Left lung (tissue), 10 donors: Measurements from ENCODE around the gene CNKSR2. TPM values are rescaled to one million over a fixed set of nuclear protein-coding genes. Genes with fewer than 3 reads are reported as not detected.

Experiments used
- ATAC-seq: fragments of 200-7000 bp; cut with Tn5 transposase; one replicate; pipeline ENCODE4 v1.9.1; 2020; ENCODE audit warnings: moderate library complexity
- DNase-seq, 4 donors: peaks; one replicate each; pipeline ENCODE4 v3.0.0-alpha.2; 2013 to 2020
- H3K27ac ChIP-seq, 2 donors: fragments of 200-600 bp; sonication (generic) in 1 of 2; one replicate each; pipeline versions ENCODE4 v1.5.0 to v1.8.0; 2020 to 2021
- H3K27me3 ChIP-seq, 2 donors: fragments of 200-600 bp; sonication (generic) in 1 of 2; one replicate each; pipeline versions ENCODE4 v1.5.0 to v1.8.0; 2020 to 2021
- H3K36me3 ChIP-seq, 2 donors: fragments of 200-600 bp; sonication (generic) in 1 of 2; one replicate each; pipeline versions ENCODE4 v1.5.0 to v1.8.0; 2020 to 2021
- H3K4me1 ChIP-seq, 2 donors: fragments of 200-600 bp; one replicate each; pipeline ENCODE4 v1.8.0; 2021
- H3K4me3 ChIP-seq, 2 donors: fragments of 200-600 bp; sonication (generic) in 1 of 2; one replicate each; pipeline versions ENCODE4 v1.5.0 to v1.8.0; 2020 to 2021; ENCODE audit warnings: mild to moderate bottlenecking in 1 of 2
- H3K9me3 ChIP-seq, 2 donors: fragments of 200-600 bp; sonication (generic) in 1 of 2; one replicate each; pipeline versions ENCODE4 v1.5.0 to v1.8.0; 2020 to 2021
- intact Hi-C, 2 donors: fragments of 100-400 bp; cut with DNase I; formaldehyde crosslinking; loops; one replicate each; pipeline versions ENCODE4 v1.11.2 to v1.14.2; 2022
- polyA plus RNA-seq, 6 donors: library from polyadenylated mRNA; unstranded; fragments of 120-200 nt; gene quantifications; one replicate each; pipeline ENCODE4 v1.2.1, GENCODE V29; 2013; ENCODE audit not compliant: insufficient read length in 6 of 6
- total RNA-seq, 2 donors: library from RNA; stranded (reverse); fragmentation: NEBNext Ultra II Directional; extraction: Animal tissue kit (Norgen Biotek cat#: 25700); gene quantifications; one replicate each; pipeline ENCODE4 v1.2.1, GENCODE V29; 2021
- TF ChIP-seq, protein P1 (sequence below), 2 donors: fragments of 200-600 bp; sonication (generic) in 1 of 2; IDR thresholded peaks; one replicate each; pipeline versions ENCODE4 v1.5.0 to v1.8.0; 2021; ENCODE audit warnings: antibody characterized with exemption in 2 of 2
- donor health status: DM: no; HTN: yes; CAD: no.
- donor health status: DM: no; HTN: no; CAD: no.

Gene CNKSR2
- total and polyA plus RNA-seq, 8 donors, result 3.8 to 14.9 (median 9.8) TPM

- DNase-seq (no peak), ATAC-seq (no peak)
- TF ChIP-seq, protein P1, sequence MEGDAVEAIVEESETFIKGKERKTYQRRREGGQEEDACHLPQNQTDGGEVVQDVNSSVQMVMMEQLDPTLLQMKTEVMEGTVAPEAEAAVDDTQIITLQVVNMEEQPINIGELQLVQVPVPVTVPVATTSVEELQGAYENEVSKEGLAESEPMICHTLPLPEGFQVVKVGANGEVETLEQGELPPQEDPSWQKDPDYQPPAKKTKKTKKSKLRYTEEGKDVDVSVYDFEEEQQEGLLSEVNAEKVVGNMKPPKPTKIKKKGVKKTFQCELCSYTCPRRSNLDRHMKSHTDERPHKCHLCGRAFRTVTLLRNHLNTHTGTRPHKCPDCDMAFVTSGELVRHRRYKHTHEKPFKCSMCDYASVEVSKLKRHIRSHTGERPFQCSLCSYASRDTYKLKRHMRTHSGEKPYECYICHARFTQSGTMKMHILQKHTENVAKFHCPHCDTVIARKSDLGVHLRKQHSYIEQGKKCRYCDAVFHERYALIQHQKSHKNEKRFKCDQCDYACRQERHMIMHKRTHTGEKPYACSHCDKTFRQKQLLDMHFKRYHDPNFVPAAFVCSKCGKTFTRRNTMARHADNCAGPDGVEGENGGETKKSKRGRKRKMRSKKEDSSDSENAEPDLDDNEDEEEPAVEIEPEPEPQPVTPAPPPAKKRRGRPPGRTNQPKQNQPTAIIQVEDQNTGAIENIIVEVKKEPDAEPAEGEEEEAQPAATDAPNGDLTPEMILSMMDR (IDR thresholded peaks at IDR 0.05), result no peak
- no peaks in the 10 kb centered on the region for H3K27me3 ChIP-seq
- H3K4me3 ChIP-seq, result no peak overlapping the region
- H3K4me1 ChIP-seq, result no peaks in the 10 kb centered on the region
- H3K27ac ChIP-seq, result no peak overlapping the region
- intact Hi-C loops, result no loop called here
- no peaks in the 10 kb centered on the region for H3K36me3 ChIP-seq
- peaks cover 0 to 4% of the 10 kb centered on the region in 2 donors for H3K9me3 ChIP-seq
These were observed 200.6 kb downstream of the CNKSR2 start for GRCh38 chrX:21574793-21575192.

DNA sequence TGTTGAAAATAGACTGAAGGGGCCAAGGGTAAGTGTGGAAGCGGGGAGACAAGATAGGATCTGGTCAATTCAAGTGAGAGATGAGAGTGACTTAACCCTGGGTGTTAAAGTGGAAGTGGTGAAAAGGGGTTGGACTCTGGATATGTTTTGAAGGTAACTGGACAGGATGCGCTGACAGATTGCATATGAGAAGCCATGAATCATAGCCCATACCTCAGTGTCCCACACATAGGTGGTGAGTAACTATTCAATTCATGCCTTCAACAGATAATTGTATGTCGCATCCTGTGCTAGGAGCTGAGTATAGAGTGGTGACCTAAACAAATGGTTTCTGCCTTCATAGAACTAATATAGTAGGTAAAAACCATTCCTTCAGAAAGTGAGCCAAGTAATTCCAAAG is 207.3 kb downstream of the CNKSR2 start:
- H3K27ac ChIP-seq, result no peak overlapping the region
- DNase-seq (no peak), ATAC-seq (no peak)
- H3K9me3 ChIP-seq, result no peaks in the 10 kb centered on the region
- no peaks in the 10 kb centered on the region for H3K4me1 ChIP-seq
- TF ChIP-seq, protein P1 (IDR thresholded peaks at IDR 0.05), result no peak
- H3K36me3 ChIP-seq, result no peaks in the 10 kb centered on the region
- no peaks in the 10 kb centered on the region for H3K27me3 ChIP-seq
- intact Hi-C loops, result no loop called here
- H3K4me3 ChIP-seq, result no peak overlapping the region

- Histone ChIP-seq H3K27ac (no peak overlapping the region), H3K36me3 (no peaks in the 10 kb centered on the region), H3K4me3 (no peak overlapping the region), H3K9me3 (no peaks in the 10 kb centered on the region), H3K27me3 (no peaks in the 10 kb centered on the region), H3K4me1 (no peaks in the 10 kb centered on the region)
- intact Hi-C loops, result no loop called here
- DNase-seq, result no peak
- no peak for ATAC-seq
- TF ChIP-seq, protein P1 (IDR thresholded peaks at IDR 0.05), result no peak
These were observed 211.8 kb downstream of the CNKSR2 start for GRCh38 chrX:21586001-21586400.

DNA sequence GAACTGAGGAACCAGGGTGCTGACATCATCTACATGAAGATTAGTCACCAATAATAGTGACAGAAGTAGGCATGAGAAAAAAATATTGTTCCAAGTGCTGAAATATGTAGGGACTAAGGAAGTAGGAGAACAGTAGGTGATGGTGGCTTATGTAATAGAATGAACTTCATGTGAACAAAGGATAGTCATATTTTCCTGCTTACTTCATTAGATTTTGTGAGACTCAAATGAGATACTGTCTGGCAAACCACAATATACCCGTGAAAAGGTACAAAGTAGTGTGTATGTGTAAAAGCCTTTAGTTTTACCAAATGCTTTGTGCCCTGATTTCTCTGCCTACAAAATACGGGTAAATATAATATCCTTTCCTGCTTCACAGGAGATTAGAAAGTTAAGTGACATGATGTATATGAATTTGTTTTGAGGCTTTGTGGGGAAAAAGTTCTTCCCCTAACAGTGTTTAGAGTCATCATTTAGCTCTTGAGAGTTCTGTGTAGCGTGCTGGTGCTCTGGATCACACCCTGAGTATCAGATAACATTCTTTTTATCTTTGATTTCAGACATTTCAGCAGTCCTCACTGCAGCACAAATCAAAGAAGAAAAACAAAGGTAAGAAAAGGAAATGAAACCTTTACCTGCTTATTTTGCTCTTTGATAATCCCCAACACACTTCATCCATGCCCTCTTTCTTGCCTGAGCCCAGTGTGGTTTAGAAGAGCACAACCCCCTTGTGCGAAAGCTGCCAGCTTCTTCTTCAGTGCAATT is 216.0 kb downstream of the CNKSR2 start:
- TF ChIP-seq, protein P1 (IDR thresholded peaks at IDR 0.05), result no peak
- DNase-seq (no peak), ATAC-seq (no peak)
- H3K36me3 ChIP-seq, result no peaks in the 10 kb centered on the region
- H3K27me3 ChIP-seq, result no peaks in the 10 kb centered on the region
- H3K27ac ChIP-seq, result no peak overlapping the region
- no peaks in the 10 kb centered on the region for H3K9me3 ChIP-seq
- H3K4me1 ChIP-seq, result no peaks in the 10 kb centered on the region
- H3K4me3 ChIP-seq, result no peak overlapping the region
- intact Hi-C loops, result no loop called here

DNA sequence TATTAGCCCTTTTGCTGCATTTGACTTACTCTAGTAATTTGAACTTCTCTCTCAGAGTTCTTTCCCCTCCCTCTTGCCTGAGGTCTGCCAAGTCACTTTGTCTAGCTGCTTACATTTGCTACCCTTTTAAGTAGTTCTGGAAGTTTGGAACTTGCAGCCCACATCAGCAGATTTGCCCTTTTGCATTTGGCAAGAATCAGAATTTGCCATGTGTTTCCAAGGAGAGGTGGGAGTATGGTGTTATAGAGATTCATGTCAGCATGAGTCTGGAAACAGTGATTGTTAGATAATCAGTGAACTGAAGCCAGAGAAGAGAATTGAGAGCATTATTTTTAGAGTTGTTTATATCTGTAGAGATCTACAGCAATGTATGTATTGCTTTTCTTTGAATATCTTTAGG is 231.8 kb downstream of the CNKSR2 start:
- H3K27me3 ChIP-seq, result no peaks in the 10 kb centered on the region
- intact Hi-C loops, result no loop called here
- no peak for ATAC-seq
- no peak overlapping the region for H3K27ac ChIP-seq
- TF ChIP-seq, protein P1 (IDR thresholded peaks at IDR 0.05), result no peak
- no peaks in the 10 kb centered on the region for H3K9me3 ChIP-seq
- no peaks in the 10 kb centered on the region for H3K36me3 ChIP-seq
- H3K4me3 ChIP-seq, result no peak overlapping the region
- peak in 2 of 4 donors; percentile 40 to 67 for DNase-seq
- H3K4me1 ChIP-seq, result no peaks in the 10 kb centered on the region
